Measurements from ENCODE around the gene MAD1L1.

DNA sequence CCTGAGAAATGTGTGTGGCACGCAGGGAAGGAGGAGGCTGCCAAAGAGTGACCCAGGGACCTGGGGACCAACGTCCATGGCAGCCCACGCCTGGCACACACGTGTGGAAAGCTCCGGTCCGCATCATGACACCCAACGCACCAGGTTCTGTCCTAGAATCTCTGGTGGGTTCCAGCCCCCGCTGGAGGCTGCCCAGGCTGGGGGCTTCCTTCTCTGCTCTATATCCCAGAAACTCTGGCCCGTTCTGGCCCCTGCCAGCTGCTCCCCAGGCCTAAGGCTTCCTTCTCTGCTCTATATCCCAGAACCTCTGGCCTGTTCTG, 300.8 kb downstream of the MAD1L1 start:
- TF ChIP-seq, protein P1, sequence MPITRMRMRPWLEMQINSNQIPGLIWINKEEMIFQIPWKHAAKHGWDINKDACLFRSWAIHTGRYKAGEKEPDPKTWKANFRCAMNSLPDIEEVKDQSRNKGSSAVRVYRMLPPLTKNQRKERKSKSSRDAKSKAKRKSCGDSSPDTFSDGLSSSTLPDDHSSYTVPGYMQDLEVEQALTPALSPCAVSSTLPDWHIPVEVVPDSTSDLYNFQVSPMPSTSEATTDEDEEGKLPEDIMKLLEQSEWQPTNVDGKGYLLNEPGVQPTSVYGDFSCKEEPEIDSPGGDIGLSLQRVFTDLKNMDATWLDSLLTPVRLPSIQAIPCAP (CRISPR knock-in tag; IDR thresholded peaks at IDR 0.05), result no peak
- TF ChIP-seq SMAD3 (CRISPR knock-in tag; IDR thresholded peaks at IDR 0.05; ENCODE audit: borderline replicate concordance) (no peak), NFYB (CRISPR knock-in tag; conservative IDR thresholded peaks at IDR 0.05; ENCODE audit: low read depth) (no peak)
- TF ChIP-seq, protein P2, sequence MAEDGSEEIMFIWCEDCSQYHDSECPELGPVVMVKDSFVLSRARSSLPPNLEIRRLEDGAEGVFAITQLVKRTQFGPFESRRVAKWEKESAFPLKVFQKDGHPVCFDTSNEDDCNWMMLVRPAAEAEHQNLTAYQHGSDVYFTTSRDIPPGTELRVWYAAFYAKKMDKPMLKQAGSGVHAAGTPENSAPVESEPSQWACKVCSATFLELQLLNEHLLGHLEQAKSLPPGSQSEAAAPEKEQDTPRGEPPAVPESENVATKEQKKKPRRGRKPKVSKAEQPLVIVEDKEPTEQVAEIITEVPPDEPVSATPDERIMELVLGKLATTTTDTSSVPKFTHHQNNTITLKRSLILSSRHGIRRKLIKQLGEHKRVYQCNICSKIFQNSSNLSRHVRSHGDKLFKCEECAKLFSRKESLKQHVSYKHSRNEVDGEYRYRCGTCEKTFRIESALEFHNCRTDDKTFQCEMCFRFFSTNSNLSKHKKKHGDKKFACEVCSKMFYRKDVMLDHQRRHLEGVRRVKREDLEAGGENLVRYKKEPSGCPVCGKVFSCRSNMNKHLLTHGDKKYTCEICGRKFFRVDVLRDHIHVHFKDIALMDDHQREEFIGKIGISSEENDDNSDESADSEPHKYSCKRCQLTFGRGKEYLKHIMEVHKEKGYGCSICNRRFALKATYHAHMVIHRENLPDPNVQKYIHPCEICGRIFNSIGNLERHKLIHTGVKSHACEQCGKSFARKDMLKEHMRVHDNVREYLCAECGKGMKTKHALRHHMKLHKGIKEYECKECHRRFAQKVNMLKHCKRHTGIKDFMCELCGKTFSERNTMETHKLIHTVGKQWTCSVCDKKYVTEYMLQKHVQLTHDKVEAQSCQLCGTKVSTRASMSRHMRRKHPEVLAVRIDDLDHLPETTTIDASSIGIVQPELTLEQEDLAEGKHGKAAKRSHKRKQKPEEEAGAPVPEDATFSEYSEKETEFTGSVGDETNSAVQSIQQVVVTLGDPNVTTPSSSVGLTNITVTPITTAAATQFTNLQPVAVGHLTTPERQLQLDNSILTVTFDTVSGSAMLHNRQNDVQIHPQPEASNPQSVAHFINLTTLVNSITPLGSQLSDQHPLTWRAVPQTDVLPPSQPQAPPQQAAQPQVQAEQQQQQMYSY (CRISPR knock-in tag; IDR thresholded peaks at IDR 0.05), result no peak
- TF ChIP-seq, protein P3, sequence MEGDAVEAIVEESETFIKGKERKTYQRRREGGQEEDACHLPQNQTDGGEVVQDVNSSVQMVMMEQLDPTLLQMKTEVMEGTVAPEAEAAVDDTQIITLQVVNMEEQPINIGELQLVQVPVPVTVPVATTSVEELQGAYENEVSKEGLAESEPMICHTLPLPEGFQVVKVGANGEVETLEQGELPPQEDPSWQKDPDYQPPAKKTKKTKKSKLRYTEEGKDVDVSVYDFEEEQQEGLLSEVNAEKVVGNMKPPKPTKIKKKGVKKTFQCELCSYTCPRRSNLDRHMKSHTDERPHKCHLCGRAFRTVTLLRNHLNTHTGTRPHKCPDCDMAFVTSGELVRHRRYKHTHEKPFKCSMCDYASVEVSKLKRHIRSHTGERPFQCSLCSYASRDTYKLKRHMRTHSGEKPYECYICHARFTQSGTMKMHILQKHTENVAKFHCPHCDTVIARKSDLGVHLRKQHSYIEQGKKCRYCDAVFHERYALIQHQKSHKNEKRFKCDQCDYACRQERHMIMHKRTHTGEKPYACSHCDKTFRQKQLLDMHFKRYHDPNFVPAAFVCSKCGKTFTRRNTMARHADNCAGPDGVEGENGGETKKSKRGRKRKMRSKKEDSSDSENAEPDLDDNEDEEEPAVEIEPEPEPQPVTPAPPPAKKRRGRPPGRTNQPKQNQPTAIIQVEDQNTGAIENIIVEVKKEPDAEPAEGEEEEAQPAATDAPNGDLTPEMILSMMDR (IDR thresholded peaks at IDR 0.05), result no peak
- TF ChIP-seq, protein P4, sequence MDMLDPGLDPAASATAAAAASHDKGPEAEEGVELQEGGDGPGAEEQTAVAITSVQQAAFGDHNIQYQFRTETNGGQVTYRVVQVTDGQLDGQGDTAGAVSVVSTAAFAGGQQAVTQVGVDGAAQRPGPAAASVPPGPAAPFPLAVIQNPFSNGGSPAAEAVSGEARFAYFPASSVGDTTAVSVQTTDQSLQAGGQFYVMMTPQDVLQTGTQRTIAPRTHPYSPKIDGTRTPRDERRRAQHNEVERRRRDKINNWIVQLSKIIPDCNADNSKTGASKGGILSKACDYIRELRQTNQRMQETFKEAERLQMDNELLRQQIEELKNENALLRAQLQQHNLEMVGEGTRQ (CRISPR knock-in tag; IDR thresholded peaks at IDR 0.05), result no peak
